Upper lobe of left lung (tissue), 4 donors: ENCODE data around the gene PIK3IP1.

ENCODE experiments used
- POLR2AphosphoS5 ChIP-seq, 2 donors: sonication (generic); formaldehyde crosslinking; IDR thresholded peaks; one replicate each; pipeline ENCODE4 v1.5.1; 2017; ENCODE audit warnings: antibody characterized with exemption in 2 of 2
- TF ChIP-seq, protein P1 (sequence below), 6 experiments: fragments of 450-650 bp in 4 of 6; fragments of 200-600 bp in 2 of 6; sonication (generic) in 2 of 6; IDR thresholded peaks; one replicate each; pipeline ENCODE4 v1.5.1; 2016 to 2019; ENCODE audit warnings: antibody characterized with exemption in 6 of 6

DNA sequence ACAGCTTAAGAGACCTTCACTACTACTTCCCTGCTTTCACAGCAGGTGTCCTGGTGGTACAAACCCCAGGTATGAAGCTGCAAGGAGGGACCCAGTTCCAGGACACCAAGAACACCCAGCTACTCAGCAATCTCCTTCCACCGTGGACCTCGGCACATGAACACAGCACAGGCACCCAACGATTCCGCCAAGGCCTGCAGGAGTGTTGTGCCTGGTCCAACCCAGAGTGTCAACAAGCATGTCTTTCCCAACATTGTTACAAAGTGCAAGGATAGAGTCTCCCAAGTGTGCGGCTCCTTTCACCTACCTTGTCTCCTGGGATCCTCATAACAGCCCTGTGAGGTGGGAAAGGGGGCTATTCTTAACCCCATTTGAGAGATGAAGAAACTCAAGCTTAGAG lies 42.0 kb upstream of the PIK3IP1 start:
- no peak for TF ChIP-seq POLR2AphosphoS5 (IDR thresholded peaks at IDR 0.05)
- TF ChIP-seq, protein P1, sequence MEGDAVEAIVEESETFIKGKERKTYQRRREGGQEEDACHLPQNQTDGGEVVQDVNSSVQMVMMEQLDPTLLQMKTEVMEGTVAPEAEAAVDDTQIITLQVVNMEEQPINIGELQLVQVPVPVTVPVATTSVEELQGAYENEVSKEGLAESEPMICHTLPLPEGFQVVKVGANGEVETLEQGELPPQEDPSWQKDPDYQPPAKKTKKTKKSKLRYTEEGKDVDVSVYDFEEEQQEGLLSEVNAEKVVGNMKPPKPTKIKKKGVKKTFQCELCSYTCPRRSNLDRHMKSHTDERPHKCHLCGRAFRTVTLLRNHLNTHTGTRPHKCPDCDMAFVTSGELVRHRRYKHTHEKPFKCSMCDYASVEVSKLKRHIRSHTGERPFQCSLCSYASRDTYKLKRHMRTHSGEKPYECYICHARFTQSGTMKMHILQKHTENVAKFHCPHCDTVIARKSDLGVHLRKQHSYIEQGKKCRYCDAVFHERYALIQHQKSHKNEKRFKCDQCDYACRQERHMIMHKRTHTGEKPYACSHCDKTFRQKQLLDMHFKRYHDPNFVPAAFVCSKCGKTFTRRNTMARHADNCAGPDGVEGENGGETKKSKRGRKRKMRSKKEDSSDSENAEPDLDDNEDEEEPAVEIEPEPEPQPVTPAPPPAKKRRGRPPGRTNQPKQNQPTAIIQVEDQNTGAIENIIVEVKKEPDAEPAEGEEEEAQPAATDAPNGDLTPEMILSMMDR (IDR thresholded peaks at IDR 0.05) = no peak
